GM18907 (cell line): ENCODE results near the gene TNFSF9.
A peak's percentile ranks its signal among the peaks of the same experiment; 100 is the strongest.
"Not testable (repeated sequence)": the region's sequence is repeated elsewhere in the genome, so short reads cannot be mapped to it uniquely, and the experiment has no call there.

ENCODE experiments used
- ATAC-seq: cut with Tn5 transposase; IDR thresholded peaks from one replicate; pipeline ENCODE4 v1.9.1; 2021; ENCODE audit warnings: mild to moderate bottlenecking, moderate library complexity; ENCODE audit not compliant: unreplicated experiment

The TNFSF9 gene

GRCh38 chr19:6503407-6504201 lies 27.2 kb upstream of the TNFSF9 start:
- ATAC-seq = no peak

GRCh38 chr19:6508028-6508771 lies 22.6 kb upstream of the TNFSF9 start:
- not testable (repeated sequence) for ATAC-seq

DNA sequence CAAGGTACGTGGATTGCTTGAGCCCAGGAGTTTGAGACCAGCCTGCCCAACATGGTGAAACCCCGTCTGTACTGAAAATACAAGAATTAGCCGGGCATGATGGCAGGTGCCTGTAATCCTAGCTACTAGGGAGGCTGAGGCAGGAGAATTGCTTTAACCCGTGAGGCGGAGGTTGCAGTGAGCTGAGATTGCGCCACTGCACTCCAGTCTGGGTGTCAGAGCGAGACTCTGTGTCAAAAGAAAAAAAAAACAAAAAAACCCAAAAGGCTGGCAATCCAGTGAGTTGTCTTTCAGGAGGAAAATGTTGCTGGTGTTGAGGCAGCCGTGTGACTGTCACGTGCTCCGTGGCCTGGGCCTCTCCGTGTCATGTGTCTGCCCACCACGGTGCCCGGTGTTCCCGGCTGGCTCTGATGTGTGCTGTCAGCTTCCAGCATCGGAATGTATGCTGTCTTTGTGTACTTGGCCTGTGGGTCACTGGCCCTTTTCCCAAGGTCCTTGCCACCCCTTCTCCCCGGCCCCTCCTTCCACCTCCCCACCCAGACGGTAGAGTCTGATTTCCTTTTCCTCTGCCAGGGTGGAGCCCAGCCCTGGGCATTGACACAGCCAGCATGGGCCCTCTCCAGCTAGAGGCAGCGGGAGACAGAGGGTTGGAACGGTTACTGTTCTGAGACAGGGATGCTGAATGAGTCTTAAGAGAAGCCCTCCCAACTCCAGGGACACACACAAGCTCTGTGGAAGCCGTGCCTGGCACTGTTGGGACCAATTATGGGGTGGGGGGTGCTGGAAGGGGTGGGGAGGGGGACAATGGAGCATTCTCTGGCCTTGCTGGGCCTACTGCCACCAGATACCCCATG lies 21.5 kb upstream of the TNFSF9 start:
- ATAC-seq = no peak

DNA sequence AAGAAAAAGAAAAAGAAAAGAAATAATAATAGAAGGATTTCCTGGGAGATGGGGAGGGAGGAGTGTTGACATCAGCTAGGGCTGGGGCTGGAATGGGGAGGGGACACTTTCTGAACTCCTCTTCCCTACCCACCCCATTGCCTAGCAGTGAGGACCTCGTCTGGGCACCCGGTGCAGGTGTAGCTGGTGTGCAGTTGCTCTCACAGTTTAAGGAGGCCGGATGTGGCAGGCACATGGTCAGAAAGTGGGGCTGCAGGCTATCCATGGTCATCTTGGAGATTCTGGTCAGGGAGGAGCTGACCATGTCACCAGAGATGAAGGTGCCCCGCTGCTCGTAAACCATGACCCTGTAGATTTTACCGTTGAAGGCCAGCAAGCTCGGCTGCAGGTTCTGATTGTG lies 20.2 kb upstream of the TNFSF9 start:
- ATAC-seq = no peak

DNA sequence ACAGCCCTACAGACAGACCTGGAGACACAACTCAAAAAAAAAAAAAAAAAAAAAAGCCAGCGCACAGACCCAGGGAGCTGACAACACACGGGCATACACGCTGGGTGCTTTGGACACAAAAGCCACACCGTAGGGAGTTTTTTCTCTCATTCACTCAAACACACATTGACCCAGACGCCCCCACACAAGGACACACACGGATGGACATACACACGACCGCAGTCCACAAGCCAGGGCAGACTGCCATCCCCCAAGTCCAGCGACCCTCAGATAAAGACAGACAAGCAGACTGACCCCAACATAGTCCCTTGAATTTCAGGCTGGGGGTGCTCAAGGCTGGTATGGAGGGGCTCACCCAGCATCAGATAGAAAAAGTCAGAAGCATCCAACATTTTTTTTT lies 16.7 kb upstream of the TNFSF9 start:
- ATAC-seq = no peak

GRCh38 chr19:6514926-6515544 lies 15.8 kb upstream of the TNFSF9 start:
- ATAC-seq = no peak

DNA sequence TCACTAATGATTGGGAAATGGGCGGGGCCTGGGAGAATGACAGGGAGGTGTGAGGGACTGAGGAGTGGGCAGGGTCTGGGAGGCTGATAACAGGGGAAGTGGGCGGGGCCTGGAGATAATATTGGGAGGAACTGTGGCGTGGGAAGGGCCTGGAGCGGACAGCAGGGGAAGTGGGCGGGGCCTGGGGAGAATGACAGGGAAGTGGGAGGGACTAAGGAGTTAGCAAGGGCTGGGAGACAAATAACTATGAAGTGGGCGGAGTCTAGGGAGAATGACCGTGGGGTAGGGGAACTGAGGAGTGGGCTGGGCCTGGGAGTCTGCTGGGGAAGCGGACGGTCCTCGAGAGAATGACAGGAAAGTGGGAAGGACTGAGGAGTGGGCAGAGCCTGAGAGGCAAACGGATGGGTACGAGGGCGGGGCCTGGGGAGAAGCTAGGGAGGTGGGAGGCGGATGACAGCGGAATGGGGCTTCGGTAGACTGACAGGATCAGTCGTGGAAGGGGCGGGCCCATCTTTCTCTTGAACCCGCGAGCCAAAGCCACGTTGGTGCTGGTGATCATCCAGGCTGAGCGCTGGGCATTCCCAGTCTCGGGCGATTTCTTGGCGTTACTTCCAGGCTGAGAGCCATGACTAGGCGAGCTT lies 14.7 kb upstream of the TNFSF9 start:
- ATAC-seq = peak; percentile 40

GRCh38 chr19:6516659-6517291 lies 14.1 kb upstream of the TNFSF9 start:
- ATAC-seq = peak; percentile 53

DNA sequence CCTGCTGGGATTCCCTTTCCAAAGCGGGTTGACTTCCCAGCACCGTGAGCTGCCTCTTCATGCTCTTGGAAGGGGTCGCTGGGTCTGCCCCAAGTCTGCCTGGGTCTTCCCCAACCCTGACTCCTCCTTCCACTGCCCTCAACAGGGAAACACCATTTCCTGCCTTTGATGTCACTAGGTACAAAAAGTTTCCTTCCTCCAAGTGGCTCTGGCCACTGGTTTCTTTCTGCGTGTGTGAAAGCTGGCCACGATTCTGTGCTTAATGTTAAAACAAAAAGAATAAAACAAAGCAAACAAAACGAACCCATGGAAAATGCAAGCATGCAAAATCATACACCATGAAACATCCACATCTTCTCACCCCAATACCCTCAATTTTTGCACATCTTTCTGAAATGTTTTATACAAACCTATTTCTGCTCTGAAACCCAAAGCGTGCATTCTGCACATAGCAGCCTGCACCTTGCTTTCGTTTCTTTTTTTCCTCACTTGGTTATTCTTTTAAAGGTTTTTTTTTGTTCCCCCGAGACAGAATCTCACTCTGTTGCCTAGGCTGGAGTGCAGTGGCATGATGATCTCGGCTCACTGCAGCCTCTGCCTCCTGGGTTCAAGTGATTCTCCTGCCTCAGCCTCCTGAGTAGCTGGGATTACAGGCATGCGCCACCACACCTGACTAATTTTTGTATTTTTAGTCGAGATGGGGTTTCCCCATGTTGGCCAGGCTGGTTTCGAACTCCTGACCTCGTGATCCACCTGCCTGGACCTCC lies 12.5 kb upstream of the TNFSF9 start:
- ATAC-seq = peak; percentile 29

GRCh38 chr19:6519289-6519688 lies 11.5 kb upstream of the TNFSF9 start:
- no peak for ATAC-seq

DNA sequence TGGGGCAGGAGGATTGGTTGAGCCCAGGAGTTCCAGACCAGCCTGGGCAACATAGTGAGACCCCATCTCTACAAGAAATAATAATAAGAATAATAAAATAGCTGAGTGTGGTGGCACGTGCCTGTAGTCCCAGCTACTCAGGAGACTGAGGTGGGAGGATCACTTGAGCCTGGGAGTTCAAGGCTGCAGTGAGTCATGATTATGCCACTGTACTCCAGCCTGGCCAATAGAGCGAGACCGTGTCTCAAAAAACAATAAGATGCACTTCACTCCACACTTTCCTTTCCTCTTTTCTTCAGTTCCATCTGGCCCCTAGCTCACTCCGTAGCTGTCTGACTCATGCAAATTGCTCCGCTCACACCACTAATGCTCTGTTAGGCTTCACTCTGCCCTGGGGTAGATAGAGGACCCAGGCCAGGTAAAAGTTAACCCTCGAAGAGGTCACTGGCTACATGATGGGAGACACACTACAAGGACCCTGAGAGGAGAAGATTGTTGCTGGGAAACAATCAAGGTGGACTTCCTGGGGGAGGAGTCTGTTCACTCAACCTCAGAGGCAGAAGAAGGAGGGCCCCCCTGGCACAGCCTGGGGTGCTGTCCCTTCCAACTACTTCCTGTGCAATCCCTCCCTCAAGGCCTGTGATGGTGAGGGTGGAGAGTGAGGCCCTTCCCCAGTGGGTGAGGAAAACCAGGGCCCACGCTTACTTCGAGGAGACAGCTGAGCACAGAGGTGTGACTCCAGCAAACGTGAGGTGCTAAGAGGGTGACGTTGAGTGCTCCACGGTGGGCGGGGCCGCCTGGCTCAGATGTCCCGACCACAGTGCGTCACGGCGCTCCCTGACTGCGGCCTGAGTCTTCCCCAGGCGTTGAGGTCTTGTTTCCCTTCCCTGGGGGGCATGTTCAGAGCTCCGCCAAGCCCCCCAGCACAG lies 8.8 kb upstream of the TNFSF9 start:
- peak; percentile 42 for ATAC-seq

GRCh38 chr19:6522712-6523111 lies 8.1 kb upstream of the TNFSF9 start:
- no peak for ATAC-seq

DNA sequence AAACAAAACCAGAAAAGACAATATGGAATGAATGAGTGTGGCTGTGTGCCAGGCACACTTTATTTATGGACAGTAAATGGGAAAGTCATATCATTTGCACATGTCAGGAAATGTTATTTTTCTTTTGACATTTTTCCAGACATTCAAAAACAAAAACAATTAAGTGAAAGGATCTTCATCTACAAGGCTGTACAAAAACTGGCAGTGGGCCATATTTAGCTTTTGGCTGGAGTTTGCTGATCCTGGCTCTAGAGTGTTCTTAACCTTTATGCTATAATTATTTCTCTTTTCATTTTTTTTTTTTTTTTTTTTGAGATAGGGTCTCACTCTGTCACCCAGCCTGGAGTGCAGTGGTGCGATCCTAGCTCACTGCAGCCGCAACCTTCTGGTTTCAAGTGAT lies 6.5 kb upstream of the TNFSF9 start:
- ATAC-seq = no peak

GRCh38 chr19:6527893-6528543 lies 2.8 kb upstream of the TNFSF9 start:
- ATAC-seq = peak; percentile 55

DNA sequence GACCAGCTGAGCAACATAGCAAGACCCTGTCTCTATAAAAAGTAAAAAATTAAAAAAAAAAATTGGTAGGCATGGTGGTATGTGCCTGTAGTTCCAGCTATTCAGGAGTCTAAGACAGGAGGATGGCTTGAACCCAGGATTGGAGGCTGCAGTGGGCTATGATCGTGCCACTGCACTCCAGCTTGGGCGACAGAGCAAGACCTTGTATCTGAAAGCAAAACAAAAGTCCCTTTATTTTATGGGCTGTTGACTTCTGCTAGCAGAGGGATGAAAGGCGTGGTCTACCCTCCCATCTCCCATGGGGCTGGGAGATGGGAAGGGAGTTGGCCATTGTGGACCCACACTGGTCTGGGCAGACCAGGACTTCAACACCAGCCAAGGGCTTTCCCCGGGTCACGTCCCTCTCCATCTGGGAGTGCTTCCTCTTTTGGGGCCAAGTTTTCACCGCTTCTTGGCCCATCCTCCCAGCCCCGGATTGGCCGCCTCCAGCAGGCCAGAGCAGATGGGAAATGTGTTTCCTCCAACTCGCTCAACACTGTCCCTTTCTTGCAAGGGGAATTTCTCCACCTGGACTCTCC lies 2.2 kb upstream of the TNFSF9 start:
- no peak for ATAC-seq

DNA sequence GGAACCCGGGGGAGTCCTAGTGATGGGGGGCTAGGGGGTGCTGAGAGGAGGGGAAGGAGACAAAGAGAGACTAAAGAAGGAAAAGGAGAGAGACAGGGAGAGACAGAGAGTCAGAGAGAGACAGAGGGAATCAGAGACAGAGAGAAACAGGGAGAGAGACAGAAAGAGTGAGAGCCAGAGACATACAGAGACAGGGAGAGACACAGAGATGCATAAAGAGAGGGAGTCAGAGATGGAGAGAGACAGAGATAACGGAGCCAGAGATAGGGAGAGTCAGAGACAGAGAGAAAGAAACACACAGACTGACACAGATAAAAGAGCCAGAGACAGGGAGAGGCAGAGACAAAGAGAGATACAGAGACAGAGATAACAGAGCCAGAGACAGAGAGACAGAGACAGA lies 1.5 kb upstream of the TNFSF9 start:
- no peak for ATAC-seq

- ATAC-seq = no peak
Measured at GRCh38 chr19:6529937-6530385, 865 bp upstream of the TNFSF9 start.
